ENCODE measurements around the gene MARCHF9.
"Not testable (repeated sequence)": the region's sequence is repeated elsewhere in the genome, so short reads cannot be mapped to it uniquely, and the experiment has no call there.

Gene MARCHF9

GRCh38 chr12:57754411-57755193 lies at the start of gene MARCHF9:
Gene MARCHF9, plus strand, starts transcription at chr12:57755103. Its CDS starts 426 bp downstream, at chr12:57755529.
- peak; percentile 63 to 74 for DNase-seq

- no peak for DNase-seq
These were observed 47.7 kb upstream of the MARCHF9 start for GRCh38 chr12:57707250-57707649.

GRCh38 chr12:57708296-57708695 lies 46.6 kb upstream of the MARCHF9 start:
- DNase-seq = no peak

- no peak for DNase-seq
These were observed 42.2 kb upstream of the MARCHF9 start for GRCh38 chr12:57712701-57713100.

GRCh38 chr12:57713209-57713608 lies 41.7 kb upstream of the MARCHF9 start:
- DNase-seq = no peak

- peak in 1 of 2 experiments; percentile 61 for DNase-seq
These were observed 39.7 kb upstream of the MARCHF9 start for GRCh38 chr12:57715036-57715748.

- DNase-seq = no peak
These were observed 39.1 kb upstream of the MARCHF9 start for GRCh38 chr12:57715786-57716185.

GRCh38 chr12:57716305-57716704 lies 38.6 kb upstream of the MARCHF9 start:
- DNase-seq = no peak

GRCh38 chr12:57717131-57717530 lies 37.8 kb upstream of the MARCHF9 start:
- DNase-seq = no peak

GRCh38 chr12:57717846-57718640 lies 36.9 kb upstream of the MARCHF9 start:
- DNase-seq = no peak

- no peak for DNase-seq
These were observed 36.0 kb upstream of the MARCHF9 start for GRCh38 chr12:57718641-57719528.

- DNase-seq = no peak
These were observed 34.9 kb upstream of the MARCHF9 start for GRCh38 chr12:57719777-57720605.

- DNase-seq = no peak
These were observed 34.0 kb upstream of the MARCHF9 start for GRCh38 chr12:57720606-57721595.

- DNase-seq = not testable (repeated sequence)
These were observed 32.9 kb upstream of the MARCHF9 start for GRCh38 chr12:57721846-57722608.

GRCh38 chr12:57722716-57723629 lies 31.9 kb upstream of the MARCHF9 start:
- DNase-seq = peak; percentile 39 to 60

GRCh38 chr12:57723630-57723962 lies 31.3 kb upstream of the MARCHF9 start:
- no peak for DNase-seq

GRCh38 chr12:57724003-57724935 lies 30.6 kb upstream of the MARCHF9 start:
- DNase-seq = no peak
